IPS-20b (cell line): ENCODE results near the gene ATAD3A.

ENCODE experiments used
- H3K27ac ChIP-seq: one replicate; pipeline ENCODE4 v1.5.1; 2013; ENCODE audit warnings: low read length
- H3K27me3 ChIP-seq: 2 replicates; pipeline ENCODE4 v1.6.1; 2013; ENCODE audit warnings: mild to moderate bottlenecking, low read length, inconsistent platforms; ENCODE audit not compliant: insufficient read depth
- H3K36me3 ChIP-seq: 2 replicates; pipeline ENCODE4 v1.6.1; 2013; ENCODE audit warnings: low read depth, mild to moderate bottlenecking, inconsistent platforms, low read length, moderate library complexity; ENCODE audit not compliant: insufficient read depth
- H3K4me1 ChIP-seq: 2 replicates; pipeline ENCODE4 v1.6.1; 2013; ENCODE audit warnings: mild to moderate bottlenecking, control low read depth, inconsistent platforms, low read length, moderate library complexity; ENCODE audit not compliant: insufficient read depth
- H3K4me3 ChIP-seq: 2 replicates; pipeline ENCODE4 v1.5.1; 2013; ENCODE audit warnings: mild to moderate bottlenecking, low read length, inconsistent platforms
- H3K9ac ChIP-seq: 2 replicates; pipeline ENCODE4 v1.6.1; 2013; ENCODE audit warnings: low read depth, mild to moderate bottlenecking, inconsistent platforms, low read length, moderate library complexity
- H3K9me3 ChIP-seq: 2 replicates; pipeline ENCODE4 v1.6.1; 2013; ENCODE audit warnings: mild to moderate bottlenecking, low read depth, low read length, inconsistent platforms; ENCODE audit not compliant: insufficient read depth

ATAD3A gene

GRCh38 chr1:1567152-1567875, 55.4 kb downstream of the ATAD3A start:
- no peaks in the 10 kb centered on the region for H3K9me3 ChIP-seq
- peaks cover 57% of the 10 kb centered on the region for H3K36me3 ChIP-seq
- H3K4me3 ChIP-seq, result no peak overlapping the region
- H3K27ac ChIP-seq, result no peak overlapping the region
- H3K9ac ChIP-seq, result peak overlapping the region; percentile 20; the same call in 1 of the 2 replicates
- H3K27me3 ChIP-seq, result no peaks in the 10 kb centered on the region
- no peaks in the 10 kb centered on the region for H3K4me1 ChIP-seq

- Histone ChIP-seq H3K9me3 (no peaks in the 10 kb centered on the region), H3K27me3 (no peaks in the 10 kb centered on the region), H3K4me3 (no peak overlapping the region), H3K27ac (no peak overlapping the region), H3K36me3 (peaks cover 56% of the 10 kb centered on the region), H3K9ac (peak overlapping the region; percentile 3), H3K4me1 (no peaks in the 10 kb centered on the region)
These were observed 55.9 kb downstream of the ATAD3A start for GRCh38 chr1:1567891-1568291.

- no peak overlapping the region for H3K27ac ChIP-seq
- no peaks in the 10 kb centered on the region for H3K27me3 ChIP-seq
- H3K4me1 ChIP-seq, result no peaks in the 10 kb centered on the region
- no peak overlapping the region for H3K4me3 ChIP-seq
- no peak overlapping the region for H3K9ac ChIP-seq
- H3K36me3 ChIP-seq, result peaks cover 42% of the 10 kb centered on the region
- H3K9me3 ChIP-seq, result no peaks in the 10 kb centered on the region
These were observed 57.4 kb downstream of the ATAD3A start for GRCh38 chr1:1569341-1569740.

GRCh38 chr1:1573843-1574720, 62.1 kb downstream of the ATAD3A start:
- peak overlapping the region; percentile 99 for H3K9ac ChIP-seq
- peak overlapping the region; percentile 78 for H3K27ac ChIP-seq
- H3K4me3 ChIP-seq, result peak overlapping the region; percentile 82
- H3K27me3 ChIP-seq, result no peaks in the 10 kb centered on the region; the same call in 1 of the 2 replicates
- peaks cover 26% of the 10 kb centered on the region for H3K36me3 ChIP-seq
- H3K4me1 ChIP-seq, result no peaks in the 10 kb centered on the region
- no peaks in the 10 kb centered on the region for H3K9me3 ChIP-seq

- Histone ChIP-seq H3K4me3 (peak within 1 kb of the TSS; percentile 82), H3K27me3 (no peaks in the 10 kb centered on the region; the same call in 1 of the 2 replicates), H3K9ac (peak within 1 kb of the TSS; percentile 99), H3K9me3 (no peaks in the 10 kb centered on the region), H3K27ac (peak within 1 kb of the TSS; percentile 98), H3K4me1 (no peaks in the 10 kb centered on the region), H3K36me3 (peaks cover 17% of the 10 kb centered on the region)
These were observed 63.0 kb downstream of the ATAD3A start, which contains the start of gene SSU72 for GRCh38 chr1:1574721-1575537. Gene SSU72 (minus strand): TSS chr1:1574863. CDS start chr1:1574557, 306 bp downstream.

- Histone ChIP-seq H3K4me3 (no peak overlapping the region), H3K27ac (no peak overlapping the region), H3K9me3 (no peaks in the 10 kb centered on the region), H3K36me3 (peaks cover 5% of the 10 kb centered on the region; the same call in 1 of the 2 replicates), H3K27me3 (peaks cover 9% of the 10 kb centered on the region; the same call in 1 of the 2 replicates), H3K9ac (no peak overlapping the region), H3K4me1 (no peaks in the 10 kb centered on the region)
These were observed 65.5 kb downstream of the ATAD3A start for GRCh38 chr1:1577367-1578011.

GRCh38 chr1:1578371-1578940, 66.5 kb downstream of the ATAD3A start:
- no peaks in the 10 kb centered on the region for H3K36me3 ChIP-seq
- no peak overlapping the region for H3K4me3 ChIP-seq
- H3K9me3 ChIP-seq, result no peaks in the 10 kb centered on the region
- no peaks in the 10 kb centered on the region for H3K4me1 ChIP-seq
- H3K27ac ChIP-seq, result no peak overlapping the region
- no peak overlapping the region for H3K9ac ChIP-seq
- H3K27me3 ChIP-seq, result peaks cover 19% of the 10 kb centered on the region

GRCh38 chr1:1582585-1583346, 70.8 kb downstream of the ATAD3A start:
- Histone ChIP-seq H3K9me3 (no peaks in the 10 kb centered on the region), H3K9ac (no peak overlapping the region), H3K4me3 (no peak overlapping the region), H3K27ac (no peak overlapping the region), H3K36me3 (no peaks in the 10 kb centered on the region), H3K27me3 (peaks cover 39% of the 10 kb centered on the region), H3K4me1 (no peaks in the 10 kb centered on the region)

GRCh38 chr1:1583347-1584010, 71.5 kb downstream of the ATAD3A start:
- H3K4me1 ChIP-seq, result no peaks in the 10 kb centered on the region
- H3K4me3 ChIP-seq, result no peak overlapping the region
- H3K27me3 ChIP-seq, result peaks cover 39% of the 10 kb centered on the region
- H3K36me3 ChIP-seq, result no peaks in the 10 kb centered on the region
- H3K9me3 ChIP-seq, result no peaks in the 10 kb centered on the region
- no peak overlapping the region for H3K27ac ChIP-seq
- no peak overlapping the region for H3K9ac ChIP-seq
